ENCODE results near the gene BANF1. TPM values are rescaled to one million over a fixed set of nuclear protein-coding genes. Genes with fewer than 3 reads are reported as not detected.

The BANF1 gene
- total RNA-seq, 1 experiment from 2014 or later = 386 TPM

DNA sequence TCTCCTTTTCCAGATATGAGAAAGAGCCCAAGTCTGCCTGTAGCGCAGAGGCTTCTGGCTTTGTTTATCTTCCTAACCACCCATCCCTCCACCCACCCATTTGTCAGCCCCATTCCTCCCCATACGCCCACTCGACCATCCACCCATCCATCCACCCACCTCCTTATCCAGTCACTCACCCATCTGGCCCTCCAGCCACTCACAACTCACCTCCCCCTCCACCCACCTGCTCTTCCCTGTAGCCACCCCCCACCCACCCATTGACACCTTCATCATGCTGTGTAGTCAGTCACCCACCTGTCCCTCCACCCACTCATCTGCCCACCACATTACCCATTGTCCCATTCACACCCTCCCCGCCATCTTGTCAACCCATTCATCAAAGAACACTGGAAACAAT, 15.0 kb downstream of the BANF1 start:
- Histone ChIP-seq H3K79me2 (ENCODE audit: low read depth) (0 out of 2 replicates have a peak, but pooled peaks cover 4% of the 10 kb centered on the region), H3K9me2 (ENCODE audit: insufficient read depth) (no peaks in the 10 kb centered on the region), H2AFZ (no peak overlapping the region), H3K9me3 (ENCODE audit: insufficient read depth, low read depth) (no peaks in the 10 kb centered on the region), H3K4me3 (no peak overlapping the region), H3K4me2 (no peak overlapping the region), H3K36me3 (ENCODE audit: low read depth) (no peaks in the 10 kb centered on the region), H3K4me1 (replicated peaks; ENCODE audit: insufficient read depth) (peaks cover 63% of the 10 kb centered on the region), H3F3A (ENCODE audit: insufficient read depth, low read depth) (peaks cover 21% of the 10 kb centered on the region), H3K27ac (no peak overlapping the region), H4K20me1 (ENCODE audit: insufficient read depth) (no peaks in the 10 kb centered on the region), H3K27me3 (ENCODE audit: insufficient read depth, low read depth) (no peaks in the 10 kb centered on the region)
- intact Hi-C loops (cut with micrococcal nuclease; ENCODE audit: unreplicated experiment) = no loop called here
- no peak for DNase-seq
- ChIA-PET CTCF (no interaction called here), POLR2A (ENCODE audit: unreplicated experiment) (no interaction called here)
- TF ChIP-seq EZH2 (IDR thresholded peaks at IDR 0.05; ENCODE audit: low read depth) = no peak
- TF ChIP-seq, protein P1, sequence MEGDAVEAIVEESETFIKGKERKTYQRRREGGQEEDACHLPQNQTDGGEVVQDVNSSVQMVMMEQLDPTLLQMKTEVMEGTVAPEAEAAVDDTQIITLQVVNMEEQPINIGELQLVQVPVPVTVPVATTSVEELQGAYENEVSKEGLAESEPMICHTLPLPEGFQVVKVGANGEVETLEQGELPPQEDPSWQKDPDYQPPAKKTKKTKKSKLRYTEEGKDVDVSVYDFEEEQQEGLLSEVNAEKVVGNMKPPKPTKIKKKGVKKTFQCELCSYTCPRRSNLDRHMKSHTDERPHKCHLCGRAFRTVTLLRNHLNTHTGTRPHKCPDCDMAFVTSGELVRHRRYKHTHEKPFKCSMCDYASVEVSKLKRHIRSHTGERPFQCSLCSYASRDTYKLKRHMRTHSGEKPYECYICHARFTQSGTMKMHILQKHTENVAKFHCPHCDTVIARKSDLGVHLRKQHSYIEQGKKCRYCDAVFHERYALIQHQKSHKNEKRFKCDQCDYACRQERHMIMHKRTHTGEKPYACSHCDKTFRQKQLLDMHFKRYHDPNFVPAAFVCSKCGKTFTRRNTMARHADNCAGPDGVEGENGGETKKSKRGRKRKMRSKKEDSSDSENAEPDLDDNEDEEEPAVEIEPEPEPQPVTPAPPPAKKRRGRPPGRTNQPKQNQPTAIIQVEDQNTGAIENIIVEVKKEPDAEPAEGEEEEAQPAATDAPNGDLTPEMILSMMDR (conservative IDR thresholded peaks at IDR 0.05) = no peak
- no TSS peak for BruUV-seq (replicated peaks)

DNA sequence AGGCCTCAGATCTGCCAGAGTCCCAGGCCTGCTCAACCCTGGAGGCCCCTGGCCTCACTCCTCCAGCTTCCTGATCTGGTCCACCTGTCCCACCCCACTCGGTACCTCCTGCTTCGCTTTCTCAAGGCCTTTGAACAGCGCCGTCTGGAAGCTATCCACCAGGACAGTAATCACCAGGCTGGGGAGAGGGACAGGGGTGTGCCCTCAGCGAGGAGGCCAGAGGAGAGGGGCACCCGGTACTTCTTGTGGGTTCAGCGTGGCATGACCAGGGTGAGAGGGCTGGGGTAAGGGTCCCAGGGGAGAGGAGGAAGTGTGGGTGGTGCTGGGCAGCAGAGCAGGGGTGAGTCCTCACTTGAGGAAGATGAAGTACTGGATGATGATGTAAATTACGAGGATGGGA, 17.9 kb downstream of the BANF1 start:
- DNase-seq = no peak
- Histone ChIP-seq H3K9me3 (ENCODE audit: insufficient read depth, low read depth) (no peaks in the 10 kb centered on the region), H3F3A (ENCODE audit: insufficient read depth, low read depth) (peaks cover 11% of the 10 kb centered on the region; the same call in 1 of the 2 replicates), H2AFZ (no peak overlapping the region), H3K4me1 (replicated peaks; ENCODE audit: insufficient read depth) (peaks cover 36% of the 10 kb centered on the region), H3K9me2 (ENCODE audit: insufficient read depth) (no peaks in the 10 kb centered on the region), H3K27ac (no peak overlapping the region), H3K27me3 (ENCODE audit: insufficient read depth, low read depth) (no peaks in the 10 kb centered on the region), H4K20me1 (ENCODE audit: insufficient read depth) (no peaks in the 10 kb centered on the region), H3K4me2 (peak overlapping the region; percentile 51; the same call in 1 of the 2 replicates), H3K36me3 (ENCODE audit: low read depth) (no peaks in the 10 kb centered on the region), H3K79me2 (ENCODE audit: low read depth) (no peaks in the 10 kb centered on the region), H3K4me3 (no peak overlapping the region)
- intact Hi-C loops (cut with micrococcal nuclease; ENCODE audit: unreplicated experiment) = no loop called here
- TF ChIP-seq, protein P1 (conservative IDR thresholded peaks at IDR 0.05) = no peak
- TF ChIP-seq EZH2 (IDR thresholded peaks at IDR 0.05; ENCODE audit: low read depth) = no peak
- BruUV-seq (replicated peaks) = no TSS peak
- CTCF ChIA-PET = no interaction called here
- POLR2A ChIA-PET (ENCODE audit: unreplicated experiment) = interaction anchor here (0.6 kb wide), 1 partner anchor 118 kb away, joined by 5 read pairs; no protein-coding TSS in a partner anchor

DNA sequence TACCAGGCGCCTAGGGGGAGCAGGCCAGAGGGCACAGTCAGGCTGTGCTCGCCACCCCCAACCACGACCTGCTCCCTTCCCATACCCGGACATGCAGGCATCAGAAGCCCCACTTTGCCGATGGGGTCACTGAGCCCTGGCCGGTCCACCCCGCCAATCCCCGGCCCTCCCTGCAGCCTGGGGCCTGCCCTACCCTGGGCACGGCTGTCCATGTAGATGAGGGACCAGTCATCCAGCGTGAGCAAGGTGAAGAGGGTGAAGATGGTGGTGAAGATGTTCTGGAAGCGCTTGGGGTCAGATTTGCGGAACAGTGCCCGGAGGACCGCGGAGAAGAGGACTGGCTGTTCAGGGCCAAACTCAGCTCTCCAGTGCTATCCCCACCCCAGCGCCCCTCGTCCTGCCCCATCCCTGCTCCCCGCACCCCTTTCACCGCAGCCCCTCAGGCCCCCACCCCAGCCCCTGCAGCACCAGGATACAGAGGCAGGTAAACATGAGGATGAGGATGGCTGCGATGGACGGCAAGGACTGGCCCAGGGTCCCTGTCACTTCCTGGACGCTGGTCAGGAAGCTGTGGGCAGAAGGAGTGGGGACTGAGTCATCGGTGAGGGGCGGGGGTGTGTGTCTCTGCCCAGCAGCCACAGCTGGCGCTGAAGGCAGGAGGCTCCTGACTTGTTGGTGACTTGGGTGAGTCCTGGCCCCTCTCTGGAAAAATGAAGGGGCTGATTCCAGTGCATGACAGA, 18.5 kb downstream of the BANF1 start:
- H3K4me1 ChIP-seq (replicated peaks; ENCODE audit: insufficient read depth) = peaks cover 30% of the 10 kb centered on the region
- H3K36me3 ChIP-seq (ENCODE audit: low read depth) = no peaks in the 10 kb centered on the region
- no peak overlapping the region for H2AFZ ChIP-seq
- ChIA-PET CTCF (interaction anchor here (0.6 to 0.7 kb wide), 2 partner anchors 15 to 144 kb away, joined by 4 to 6 read pairs; no protein-coding TSS in a partner anchor), POLR2A (ENCODE audit: unreplicated experiment) (interaction anchor here (0.6 to 0.7 kb wide), 3 partner anchors 119 to 720 kb away, joined by 5 to 10 read pairs (median 9); no protein-coding TSS in a partner anchor)
- no peaks in the 10 kb centered on the region for H3K79me2 ChIP-seq (ENCODE audit: low read depth)
- TF ChIP-seq, protein P1 (conservative IDR thresholded peaks at IDR 0.05) = no peak
- TF ChIP-seq EZH2 (IDR thresholded peaks at IDR 0.05; ENCODE audit: low read depth) = no peak
- intact Hi-C loops (cut with micrococcal nuclease; ENCODE audit: unreplicated experiment) = no loop called here
- H3K4me2 ChIP-seq = peak overlapping the region; percentile 51
- peaks cover 5% of the 10 kb centered on the region; the same call in 1 of the 2 replicates for H3F3A ChIP-seq (ENCODE audit: insufficient read depth, low read depth)
- no peak overlapping the region for H3K4me3 ChIP-seq
- BruUV-seq (replicated peaks) = no TSS peak
- no peaks in the 10 kb centered on the region for H3K9me3 ChIP-seq (ENCODE audit: insufficient read depth, low read depth)
- no peaks in the 10 kb centered on the region for H3K27me3 ChIP-seq (ENCODE audit: insufficient read depth, low read depth)
- no peaks in the 10 kb centered on the region for H3K9me2 ChIP-seq (ENCODE audit: insufficient read depth)
- no peak overlapping the region for H3K27ac ChIP-seq
- DNase-seq = peak; percentile 86 to 87
- no peaks in the 10 kb centered on the region for H4K20me1 ChIP-seq (ENCODE audit: insufficient read depth)
